Retina (tissue), 1 donor: ENCODE data around the gene GTF2F1.
"Not testable (repeated sequence)": the region's sequence is repeated elsewhere in the genome, so short reads cannot be mapped to it uniquely, and the experiment has no call there.

Source experiments
- DNase-seq: peaks from one replicate; pipeline ENCODE4 v3.0.0-alpha.2; 2016

GTF2F1 gene

GRCh38 chr19:6393074-6393982 lies at the start of gene GTF2F1:
Gene GTF2F1, minus strand, starts transcription at chr19:6393164. Its CDS starts 169 bp downstream, at chr19:6392995.
- DNase-seq: peak; percentile 100

GRCh38 chr19:6442087-6442688 lies 49.2 kb upstream of the GTF2F1 start:
- no peak for DNase-seq

- DNase-seq: no peak
These were observed 47.9 kb upstream of the GTF2F1 start for GRCh38 chr19:6440905-6441304.

GRCh38 chr19:6439743-6440142 lies 46.8 kb upstream of the GTF2F1 start:
- no peak for DNase-seq

- DNase-seq: no peak
These were observed 40.7 kb upstream of the GTF2F1 start, which contains the start of gene SLC25A41 for GRCh38 chr19:6433663-6434062. Gene SLC25A41, minus strand, starts transcription at chr19:6433763. Its CDS starts 70 bp downstream, at chr19:6433693.

GRCh38 chr19:6433165-6433564 lies 40.2 kb upstream of the GTF2F1 start:
- no peak for DNase-seq

GRCh38 chr19:6431891-6432290 lies 38.9 kb upstream of the GTF2F1 start:
- no peak for DNase-seq

- DNase-seq: no peak
These were observed 36.7 kb upstream of the GTF2F1 start for GRCh38 chr19:6429419-6430221.

GRCh38 chr19:6428692-6429418 lies 35.9 kb upstream of the GTF2F1 start:
- DNase-seq: not testable (repeated sequence)

GRCh38 chr19:6427131-6427530 lies 34.2 kb upstream of the GTF2F1 start:
- no peak for DNase-seq

GRCh38 chr19:6425732-6426620 lies 33.0 kb upstream of the GTF2F1 start:
- no peak for DNase-seq

GRCh38 chr19:6424939-6425731 lies 32.2 kb upstream of the GTF2F1 start:
- DNase-seq: peak; percentile 98

- DNase-seq: no peak
These were observed 31.4 kb upstream of the GTF2F1 start, which contains the start of gene KHSRP for GRCh38 chr19:6424195-6424938. Gene KHSRP, minus strand, starts transcription at chr19:6424811. Its CDS starts 110 bp downstream, at chr19:6424701.

- peak; percentile 42 for DNase-seq
These were observed 30.7 kb upstream of the GTF2F1 start for GRCh38 chr19:6423499-6424194.

- no peak for DNase-seq
These were observed 28.4 kb upstream of the GTF2F1 start for GRCh38 chr19:6421075-6422014.

- DNase-seq: no peak
These were observed 25.6 kb upstream of the GTF2F1 start for GRCh38 chr19:6418562-6418932.

GRCh38 chr19:6417713-6418561 lies 25.0 kb upstream of the GTF2F1 start:
- peak; percentile 46 for DNase-seq
